ENCODE measurements around the gene OR52K1. TPM values are rescaled to one million over a fixed set of nuclear protein-coding genes. Genes with fewer than 3 reads are reported as not detected.

The OR52K1 gene
- total RNA-seq, 1 donor from 2014 or later, result not detected

Other genes starting within 250 kb of the OR52K1 start
- gene OR52B4, start 114.3 kb upstream of the OR52K1 start, total RNA-seq, result not detected
- gene TRIM21, start 88.9 kb upstream of the OR52K1 start, total RNA-seq, result 4.9 TPM
- not detected for gene OR52K2, start 33.4 kb upstream of the OR52K1 start, total RNA-seq
- not detected for gene OR52M1, start 62.5 kb downstream of the OR52K1 start, total RNA-seq
- not detected for gene OR52I2, start 99.1 kb downstream of the OR52K1 start, total RNA-seq
- gene OR52I1, start 111.4 kb downstream of the OR52K1 start, total RNA-seq, result not detected
- 10.2 TPM for gene TRIM68, start 125.6 kb downstream of the OR52K1 start, total RNA-seq
- not detected for gene OR51D1, start 154.8 kb downstream of the OR52K1 start, total RNA-seq
- gene OR51E1, start 161.3 kb downstream of the OR52K1 start, total RNA-seq, result 0.41 TPM
- under 0.01 TPM for gene OR51E2, start 215.2 kb downstream of the OR52K1 start, total RNA-seq
- not detected for gene MMP26, start 222.1 kb downstream of the OR52K1 start, total RNA-seq